Upper lobe of left lung (tissue), 4 donors: Measurements from ENCODE around the gene FOXP1.

Experiments used
- CTCF ChIP-seq, 6 experiments: fragments of 450-650 bp in 4 of 6; fragments of 200-600 bp in 2 of 6; sonication (generic) in 2 of 6; IDR thresholded peaks; one replicate each; pipeline ENCODE4 v1.5.1; 2016 to 2019; ENCODE audit warnings: antibody characterized with exemption in 6 of 6
- EP300 ChIP-seq, 4 donors: sonication (generic); formaldehyde crosslinking; IDR thresholded peaks; one replicate each; pipeline ENCODE4 v1.5.1; 2017; ENCODE audit warnings: antibody characterized with exemption in 4 of 4, control low read depth in 2 of 4
- POLR2A ChIP-seq, 4 donors: fragments of 450-650 bp; IDR thresholded peaks; one replicate each; pipeline ENCODE4 v1.5.1; 2016 to 2017; ENCODE audit warnings: antibody characterized with exemption in 4 of 4, mild to moderate bottlenecking in 2 of 4
- POLR2AphosphoS5 ChIP-seq, 2 donors: sonication (generic); formaldehyde crosslinking; IDR thresholded peaks; one replicate each; pipeline ENCODE4 v1.5.1; 2017; ENCODE audit warnings: antibody characterized with exemption in 2 of 2

DNA sequence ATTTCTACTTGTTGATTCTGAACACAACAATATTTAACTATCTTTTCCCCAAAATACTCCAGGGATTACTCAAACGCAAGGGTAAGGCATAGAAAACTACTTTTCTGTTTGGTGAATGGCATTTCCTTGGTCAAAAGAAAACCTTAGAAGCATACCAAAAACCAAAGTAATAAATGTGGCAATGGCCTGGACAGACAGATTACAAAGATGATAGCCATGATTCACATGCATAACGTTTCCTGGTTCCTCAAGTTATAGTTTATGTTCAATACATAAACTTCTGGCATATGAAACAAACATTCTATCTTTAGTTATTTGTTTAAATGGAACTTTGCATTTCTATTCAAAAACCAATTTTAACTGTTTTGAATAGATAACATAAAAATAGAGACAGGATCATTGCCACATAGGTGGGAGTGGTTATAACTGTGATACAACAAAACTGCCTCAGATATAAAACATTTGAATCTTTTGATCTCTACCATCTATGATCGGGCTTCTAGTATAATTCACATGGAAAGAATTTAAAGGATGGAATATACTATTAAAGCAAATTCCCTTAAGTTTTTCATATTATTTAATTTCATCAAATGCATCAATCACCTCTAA is 32.1 kb downstream of the FOXP1 start:
- no peak for TF ChIP-seq CTCF (IDR thresholded peaks at IDR 0.05)
- TF ChIP-seq POLR2A (IDR thresholded peaks at IDR 0.05) = no peak
- no peak for TF ChIP-seq POLR2AphosphoS5 (IDR thresholded peaks at IDR 0.05)
- TF ChIP-seq EP300 (IDR thresholded peaks at IDR 0.05) = no peak
